COR-L47 (cell line): ENCODE results near the gene LSP1.
"Not testable (repeated sequence)": the region's sequence is repeated elsewhere in the genome, so short reads cannot be mapped to it uniquely, and the experiment has no call there.

Experiments
- DNase-seq: peaks from one replicate; lab custom pipeline; 2025; lab: John Stamatoyannopoulos, UW

LSP1 gene

GRCh38 chr11:1928891-1929541 is 76.1 kb downstream of the LSP1 start:
- DNase-seq = no peak

- DNase-seq = no peak
These were observed 77.0 kb downstream of the LSP1 start for GRCh38 chr11:1929621-1930461.

GRCh38 chr11:1930462-1930830 is 77.6 kb downstream of the LSP1 start:
- DNase-seq = no peak

GRCh38 chr11:1931341-1932104 is 78.6 kb downstream of the LSP1 start:
- DNase-seq = no peak

GRCh38 chr11:1932105-1932480 is 79.2 kb downstream of the LSP1 start:
- no peak for DNase-seq

GRCh38 chr11:1932681-1933080 is 79.8 kb downstream of the LSP1 start:
- DNase-seq = no peak

GRCh38 chr11:1933416-1934334 is 80.8 kb downstream of the LSP1 start:
- no peak for DNase-seq

GRCh38 chr11:1934335-1935155 is 81.7 kb downstream of the LSP1 start:
- DNase-seq = no peak

- DNase-seq = no peak
These were observed 82.5 kb downstream of the LSP1 start for GRCh38 chr11:1935156-1936071.

- DNase-seq = no peak
These were observed 83.3 kb downstream of the LSP1 start for GRCh38 chr11:1936072-1936780.

GRCh38 chr11:1936781-1937615 is 84.1 kb downstream of the LSP1 start:
- DNase-seq = no peak

GRCh38 chr11:1937616-1938342 is 84.9 kb downstream of the LSP1 start:
- DNase-seq = no peak

- no peak for DNase-seq
These were observed 85.6 kb downstream of the LSP1 start for GRCh38 chr11:1938343-1939005.

- no peak for DNase-seq
These were observed 86.2 kb downstream of the LSP1 start for GRCh38 chr11:1939006-1939625.

- DNase-seq = not testable (repeated sequence)
These were observed 86.9 kb downstream of the LSP1 start for GRCh38 chr11:1939788-1940187.
